ENCODE data around the gene ANP32E. TPM values are rescaled to one million over a fixed set of nuclear protein-coding genes. Genes with fewer than 3 reads are reported as not detected.

Gene ANP32E
- total and polyA plus RNA-seq, 9 of the 15 experiments (the other 6 are each of a cell fraction or from before 2014, with no cell fraction given) = 60.4 to 197 (median 104) TPM

GRCh38 chr1:150243003-150243402 is 7.1 kb upstream of the ANP32E start:
- Histone ChIP-seq H3K27me3 (ENCODE audit: control insufficient read depth in 2 of 2, insufficient read depth in 2 of 2, low read length in 2 of 2) (no peaks in the 10 kb centered on the region), H3K9ac (ENCODE audit: insufficient read depth in 1 of 2, low read depth in 2 of 2, low read length in 2 of 2) (no peak overlapping the region), H3K9me1 (ENCODE audit: control insufficient read depth, insufficient read depth, low read length) (no peaks in the 10 kb centered on the region), H3K79me2 (ENCODE audit: control insufficient read depth, insufficient read depth, low read length) (no peaks in the 10 kb centered on the region), H3K4me2 (ENCODE audit: insufficient read depth, low read length) (no peak overlapping the region), H3K36me3 (ENCODE audit: control insufficient read depth, insufficient read depth, low read length) (no peaks in the 10 kb centered on the region), H3K4me1 (replicated peaks in 1 of 2; ENCODE audit: control insufficient read depth in 2 of 2, insufficient read depth in 2 of 2, low read length in 2 of 2) (no peaks in the 10 kb centered on the region; a peak in 2 of 5 replicates), H3K9me3 (replicated peaks; ENCODE audit: control insufficient read depth, insufficient read depth, low read depth, low read length) (no peaks in the 10 kb centered on the region), H4K20me1 (replicated peaks; ENCODE audit: control insufficient read depth, insufficient read depth, low read length) (no peaks in the 10 kb centered on the region), H2AFZ (ENCODE audit: low read depth, low read length) (no peak overlapping the region), H3K27ac (ENCODE audit: extremely low read depth, low read depth, low read length) (no peak overlapping the region), H3K4me3 (no peak overlapping the region)
- WGBS (ENCODE audit: insufficient coverage, low coverage, missing lambda C conversion rate) = 95% methylated on average over 3 of the region's 3 CpGs
- DNase-seq (ENCODE audit: extremely low read depth in 1 of 4, low spot score in 3 of 4) = no peak
- CTCF ChIA-PET (ENCODE audit: low intra/inter-chr PET ratio) = no interaction called here
- no TSS peak for BruUV-seq (replicated peaks)
- POLR2A ChIA-PET = no interaction called here
- TF ChIP-seq TCF15 (CRISPR knock-in tag; IDR thresholded peaks at IDR 0.05) (no peak), GMEB1 (CRISPR knock-in tag; IDR thresholded peaks at IDR 0.05) (no peak), ZNF197 (CRISPR knock-in tag; IDR thresholded peaks at IDR 0.05; ENCODE audit: low read depth) (no peak), ZNF445 (CRISPR knock-in tag; IDR thresholded peaks at IDR 0.05; ENCODE audit: low read depth) (no peak), POLR2AphosphoS5 (IDR thresholded peaks at IDR 0.05; ENCODE audit: control insufficient read depth, insufficient read depth, low read depth, low read length) (no peak), ELF2 (CRISPR knock-in tag; IDR thresholded peaks at IDR 0.05) (no peak), NR3C1 (CRISPR knock-in tag; IDR thresholded peaks at IDR 0.05) (no peak), TAF1 (IDR thresholded peaks at IDR 0.05; ENCODE audit: control insufficient read depth, extremely low read depth, insufficient read depth, low read length, severe bottlenecking) (no peak), PTBP1 (IDR thresholded peaks at IDR 0.05; ENCODE audit: low read depth, low read length) (no peak), ZNF79 (CRISPR knock-in tag; IDR thresholded peaks at IDR 0.05; ENCODE audit: low read depth) (no peak), IRF2 (CRISPR knock-in tag; IDR thresholded peaks at IDR 0.05) (no peak), ATF6 (CRISPR knock-in tag; IDR thresholded peaks at IDR 0.05) (no peak), ZFP30 (CRISPR knock-in tag; IDR thresholded peaks at IDR 0.05; ENCODE audit: borderline replicate concordance) (no peak), SRF (CRISPR knock-in tag; IDR thresholded peaks at IDR 0.05) (no peak), ARNT (IDR thresholded peaks at IDR 0.05) (no peak)
- in situ Hi-C loops (cut with MboI) (no loop called here), intact Hi-C loops (cut with micrococcal nuclease) (no loop called here)
- no peak for FAIRE-seq
- ATAC-seq = no peak

Data from K562 (cell line).